HG02610 (cell line): ENCODE results near the gene ZER1.
"Not testable (repeated sequence)": the region's sequence is repeated elsewhere in the genome, so short reads cannot be mapped to it uniquely, and the experiment has no call there.

Experiments
- ATAC-seq: cut with Tn5 transposase; IDR thresholded peaks from one replicate; pipeline ENCODE4 v1.9.1; 2021; ENCODE audit warnings: mild to moderate bottlenecking, moderate library complexity; ENCODE audit not compliant: unreplicated experiment

Gene ZER1

DNA sequence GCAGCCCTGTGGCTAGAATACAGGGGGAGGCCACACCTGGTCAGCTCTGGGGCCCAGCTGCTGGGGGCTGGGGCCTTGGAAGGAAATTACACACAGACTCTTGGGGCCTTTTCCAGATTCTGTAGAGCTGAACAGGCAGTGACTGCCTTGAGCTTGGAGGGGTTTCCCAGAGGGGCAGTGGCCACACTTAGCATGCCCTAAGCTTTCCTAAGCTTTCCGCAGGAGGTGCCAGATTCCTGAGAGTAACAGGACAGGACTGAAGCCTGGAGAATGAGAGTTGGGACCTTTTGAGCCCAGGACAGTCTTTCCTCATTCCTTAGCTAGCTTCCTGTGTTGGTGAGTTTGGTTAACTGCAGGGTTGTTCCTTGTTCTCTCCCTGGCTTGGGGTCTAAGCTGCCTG lies 16.7 kb upstream of the ZER1 start:
- ATAC-seq, result no peak

DNA sequence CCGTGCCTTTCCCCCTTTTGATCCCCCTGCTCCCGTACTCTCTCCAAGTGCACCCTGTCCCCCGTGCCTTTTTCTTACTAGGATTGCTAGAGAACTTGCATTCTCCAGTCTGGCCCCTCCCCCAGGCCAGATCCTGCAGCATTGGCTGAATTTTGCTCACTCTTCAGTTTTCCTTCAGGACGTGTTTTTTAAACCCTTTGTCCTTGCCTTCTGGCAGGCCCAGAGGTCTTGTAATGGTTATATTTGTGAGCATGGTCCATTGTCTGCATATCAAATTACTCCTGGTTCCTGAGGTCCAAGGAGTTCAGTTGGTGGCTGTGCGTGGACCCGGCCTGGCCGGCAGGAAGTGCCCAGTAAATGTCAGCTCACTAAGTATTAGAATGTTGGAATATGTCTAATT lies 15.9 kb upstream of the ZER1 start:
- ATAC-seq, result no peak

DNA sequence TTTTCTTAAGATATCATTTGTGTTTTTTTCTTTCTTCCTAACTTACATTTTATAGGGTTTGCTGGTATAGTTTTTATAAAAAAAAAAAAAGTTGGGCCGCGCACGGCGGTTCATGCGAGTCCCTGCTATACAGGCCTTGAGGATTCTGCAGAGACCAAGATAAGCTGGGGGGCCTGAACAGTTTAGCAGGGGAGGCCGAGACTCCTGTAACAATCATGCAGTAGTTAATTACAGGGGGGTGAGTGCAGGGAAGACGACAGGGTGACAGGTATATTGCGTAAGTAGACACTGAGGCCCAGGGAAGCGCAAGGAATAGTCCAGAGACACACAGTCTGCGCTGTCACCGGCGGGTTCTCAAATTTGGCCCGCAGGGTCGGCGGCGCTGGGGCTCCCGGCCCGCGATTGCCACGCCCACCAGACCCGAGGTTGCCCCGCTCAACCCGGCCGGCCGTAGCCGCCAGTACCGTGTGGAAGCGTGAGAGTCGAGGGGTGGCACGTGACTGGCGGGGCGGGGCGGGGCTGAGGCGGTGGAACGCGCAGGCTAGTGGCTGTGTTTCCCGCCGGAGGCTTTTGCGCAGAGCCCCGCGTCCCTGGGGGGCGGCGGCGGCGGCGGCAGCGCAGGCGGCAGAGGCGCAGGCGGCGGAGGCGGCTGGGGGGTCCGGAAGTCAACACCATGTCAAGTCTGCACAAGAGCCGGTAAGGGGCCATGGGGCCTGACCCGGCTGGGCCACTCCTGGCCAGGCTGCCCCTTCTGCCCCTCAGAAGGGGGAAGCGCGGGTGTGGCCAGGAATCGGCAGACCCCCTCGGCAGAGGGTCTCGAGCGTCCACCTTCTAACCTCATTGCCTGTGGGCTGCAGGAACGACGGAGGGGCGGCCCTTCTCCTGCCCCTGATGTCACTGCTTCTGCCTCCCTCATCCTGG lies 15.2 kb upstream of the ZER1 start, which contains the start of gene TBC1D13:
TBC1D13 (plus strand) TSS at position 573 of the 921 bp plus-strand sequence; CDS start at position 674, 101 bp downstream.
- ATAC-seq, result peak; percentile 88

DNA sequence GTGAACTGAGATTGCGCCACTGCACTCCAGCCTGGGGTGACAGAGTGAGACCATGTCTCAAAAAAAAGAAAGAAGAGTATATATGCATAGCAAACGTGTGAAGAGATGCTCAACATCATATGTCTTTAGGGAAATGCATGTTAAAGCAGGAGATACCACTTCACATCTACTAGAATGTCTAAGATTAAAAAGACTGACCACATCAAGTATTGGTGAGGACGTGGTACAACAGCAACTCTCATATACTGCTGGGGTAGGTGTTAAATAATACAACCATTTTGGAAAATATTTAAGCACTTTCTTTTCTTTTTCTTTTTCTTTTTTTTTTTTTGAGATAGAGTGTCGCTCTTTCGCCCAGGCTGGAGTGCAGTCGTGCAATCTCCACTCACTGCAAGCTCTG lies 13.7 kb upstream of the ZER1 start:
- no peak for ATAC-seq

DNA sequence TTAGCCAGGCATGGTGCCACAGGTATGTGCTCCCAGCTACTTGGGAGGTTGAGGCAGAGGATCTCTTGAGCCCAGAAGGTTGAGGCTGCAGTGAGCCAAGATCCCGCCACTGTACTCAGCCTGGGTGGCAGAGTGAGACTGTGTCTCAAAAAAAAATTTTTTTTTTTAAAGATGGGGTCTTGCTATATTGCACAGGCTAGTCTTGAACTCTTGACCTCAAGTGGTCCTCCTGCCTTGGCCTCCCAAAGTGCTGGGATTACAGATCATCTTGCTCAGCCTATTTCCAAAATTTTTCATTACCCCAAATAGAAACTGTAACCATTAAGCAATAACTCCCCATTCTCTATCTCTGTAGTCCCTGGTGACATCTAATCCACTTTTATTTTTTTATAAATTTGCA lies 10.9 kb upstream of the ZER1 start:
- no peak for ATAC-seq

DNA sequence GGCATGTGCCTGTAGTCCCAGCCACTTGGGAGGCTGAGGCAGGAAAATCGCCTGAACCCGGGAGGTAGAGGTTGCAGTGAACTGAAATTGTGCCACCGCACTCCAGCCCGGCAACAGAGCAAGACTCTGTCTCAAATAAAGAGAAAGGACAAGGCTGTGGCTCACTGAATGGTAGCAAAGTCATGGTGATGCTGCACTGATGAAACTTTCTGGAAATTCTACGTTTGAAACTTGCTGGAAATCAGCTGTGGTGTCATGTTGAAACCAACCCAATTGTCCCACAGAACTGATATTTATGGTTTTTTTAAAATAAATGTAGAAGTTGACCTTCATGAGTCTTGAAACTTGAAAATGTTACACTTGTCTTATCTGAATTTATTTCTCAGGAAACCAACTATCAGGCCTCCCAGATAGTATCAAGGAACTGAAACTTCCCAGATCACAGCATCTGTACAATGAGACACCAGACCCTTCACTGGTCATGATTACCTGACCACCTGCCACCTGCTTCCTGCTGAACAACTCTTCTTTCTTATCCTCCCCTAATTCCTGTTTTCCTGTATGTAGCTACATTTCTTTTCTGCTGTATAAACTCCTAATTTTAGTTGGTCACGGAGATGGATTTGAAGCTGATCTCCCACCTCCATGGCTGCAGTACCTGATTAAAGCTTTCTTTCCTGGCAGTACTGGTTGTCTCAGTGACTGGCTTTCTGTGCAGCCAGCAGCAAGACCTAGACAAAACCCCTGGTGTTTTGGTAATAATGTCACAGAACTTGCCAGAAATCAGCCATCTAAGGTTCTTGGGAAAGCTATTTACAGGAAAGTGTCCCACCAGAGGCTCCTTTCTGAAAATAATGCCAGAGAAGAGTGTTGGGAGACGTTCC lies 9.7 kb upstream of the ZER1 start:
- no peak for ATAC-seq

DNA sequence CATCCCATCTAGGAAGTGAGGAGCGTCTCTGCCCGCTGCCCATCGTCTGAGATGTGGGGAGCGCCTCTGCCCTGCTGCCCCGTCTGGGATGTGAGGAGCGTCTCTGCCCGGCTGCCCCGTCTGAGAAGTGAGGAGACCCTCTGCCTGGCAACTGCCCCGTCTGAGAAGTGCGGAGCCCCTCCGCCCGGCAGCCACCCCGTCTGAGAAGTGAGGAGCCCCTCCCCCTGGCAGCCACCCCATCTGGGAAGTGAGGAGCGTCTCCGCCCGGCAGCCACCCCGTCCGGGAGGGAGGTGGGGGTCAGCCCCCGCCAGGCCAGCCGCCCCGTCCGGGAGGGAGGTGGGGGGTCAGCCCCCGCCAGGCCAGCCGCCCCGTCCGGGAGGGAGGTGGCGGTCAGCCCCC lies 8.4 kb upstream of the ZER1 start:
- not testable (repeated sequence) for ATAC-seq

DNA sequence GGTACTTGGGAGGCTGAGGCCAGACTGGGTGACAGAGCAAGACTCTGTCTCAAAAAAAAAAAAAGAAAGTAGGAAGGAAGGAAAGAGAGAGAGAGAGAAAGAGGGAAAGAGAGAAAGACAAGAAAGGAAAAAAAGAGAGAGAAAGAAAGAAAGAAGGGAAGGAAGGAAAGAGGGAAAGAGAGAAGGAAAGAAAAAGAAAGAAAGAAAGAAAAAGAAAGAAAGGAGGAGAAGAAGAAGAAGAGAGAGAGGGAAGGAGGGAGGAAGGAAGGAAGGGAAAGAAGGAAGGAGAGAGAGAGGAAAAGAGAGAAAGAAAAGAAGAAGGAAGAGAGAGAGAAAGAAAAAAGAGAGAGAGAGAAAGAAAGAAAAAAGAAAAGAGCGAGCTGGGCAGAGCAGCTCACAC lies 3.1 kb upstream of the ZER1 start:
- ATAC-seq, result no peak

DNA sequence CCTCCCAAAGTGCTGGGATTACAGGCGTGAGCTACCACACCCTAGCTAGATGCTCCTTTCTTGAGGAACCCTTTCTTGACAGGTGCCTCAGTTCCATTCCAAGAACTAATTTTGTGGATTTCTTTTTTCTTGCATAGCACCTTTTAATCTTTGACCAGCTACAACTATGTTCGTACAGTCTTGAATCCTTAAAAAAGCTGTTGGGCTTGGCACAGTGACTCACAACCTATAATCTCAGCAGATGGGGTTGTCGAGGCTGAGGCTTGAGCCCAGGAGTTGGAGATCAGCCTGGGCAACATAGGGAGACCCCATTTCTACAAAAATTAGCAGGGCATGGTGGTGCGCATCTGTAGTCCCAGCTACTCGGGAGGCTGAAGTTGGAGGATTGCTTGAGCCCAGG lies 1.3 kb upstream of the ZER1 start:
- no peak for ATAC-seq

DNA sequence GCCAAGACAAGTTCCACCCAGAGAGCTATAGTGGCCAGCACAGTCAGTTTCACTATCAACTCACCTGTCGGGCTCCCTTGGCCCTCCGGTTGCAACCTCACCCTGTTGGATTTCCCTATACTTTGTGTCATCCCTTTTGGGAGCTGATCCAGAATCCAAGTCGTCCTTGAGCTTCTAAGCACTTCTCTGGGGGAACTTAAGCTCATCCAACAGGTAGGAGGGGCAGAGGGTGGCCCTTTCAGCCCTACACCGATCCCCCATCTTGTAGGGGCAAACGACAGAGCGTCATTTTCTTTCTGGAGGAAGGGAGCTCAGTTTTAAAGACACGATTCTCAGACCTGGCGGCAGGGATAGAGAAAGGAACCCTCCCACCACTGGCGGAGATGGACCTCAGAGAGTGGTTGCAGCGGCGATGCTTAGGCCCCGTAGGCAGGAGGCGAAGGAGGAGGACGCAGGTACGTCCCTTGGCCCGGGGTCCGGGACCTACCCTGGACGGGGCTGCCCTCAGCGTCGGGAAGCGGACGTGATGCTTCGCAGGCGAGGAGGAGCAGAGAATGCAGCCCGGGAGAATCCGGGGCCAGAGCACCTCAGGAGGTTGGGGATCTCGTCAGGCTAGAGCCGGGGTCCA lies 519 bp downstream of the ZER1 start:
- no peak for ATAC-seq

DNA sequence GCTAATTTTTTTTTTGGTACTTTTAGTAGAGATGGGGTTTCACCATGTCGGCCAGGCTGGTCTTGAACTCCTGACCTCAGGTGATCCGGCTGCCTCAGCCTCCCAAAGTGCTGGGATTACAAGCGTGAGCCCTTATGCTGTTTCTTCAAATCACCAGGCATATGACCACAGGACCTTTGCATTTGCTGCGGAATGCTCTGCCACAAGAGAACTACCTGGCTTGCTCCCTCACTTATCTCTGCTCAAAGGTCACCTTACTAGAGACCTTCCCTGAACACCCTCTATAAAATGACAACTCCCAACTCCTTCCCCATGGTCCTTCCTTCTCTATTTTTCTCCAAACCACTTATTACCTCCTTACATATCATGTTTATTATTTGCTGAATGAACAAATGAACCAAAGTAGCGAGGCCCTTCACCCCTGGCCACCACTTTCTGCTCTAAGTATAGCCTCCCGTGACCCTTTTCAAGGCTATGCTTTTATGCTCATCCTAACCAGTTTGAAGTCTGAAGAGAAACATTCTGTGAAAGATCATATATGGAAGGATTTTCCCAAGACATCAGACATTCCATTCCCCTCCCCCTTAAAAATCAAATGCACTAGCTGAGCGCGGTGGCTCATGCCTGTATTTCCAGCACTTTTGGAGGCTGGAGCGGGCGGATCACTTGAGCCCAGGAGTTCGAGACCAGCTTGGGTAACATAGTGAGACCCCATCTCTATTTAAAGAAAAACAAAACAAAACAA lies 1.3 kb downstream of the ZER1 start:
- no peak for ATAC-seq

DNA sequence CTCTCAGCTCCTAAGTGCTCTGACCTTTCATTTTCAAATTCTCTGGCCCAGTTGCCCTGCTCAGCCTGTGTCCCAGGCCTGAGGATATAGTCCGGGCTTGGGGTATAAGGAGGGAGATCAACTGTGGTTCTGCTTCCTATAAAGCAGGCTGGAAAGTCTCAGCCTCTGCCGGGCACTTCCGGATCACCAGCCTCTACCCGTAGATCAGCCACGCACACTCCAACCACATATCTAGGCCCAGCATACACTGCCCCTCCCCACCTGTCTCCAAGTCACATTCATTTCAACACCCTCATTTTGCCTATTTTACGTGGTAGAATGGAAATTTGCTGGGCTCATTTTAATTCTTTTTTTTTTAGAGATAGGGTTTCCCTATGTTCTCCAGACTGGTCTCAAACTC lies 3.1 kb downstream of the ZER1 start:
- ATAC-seq, result no peak

DNA sequence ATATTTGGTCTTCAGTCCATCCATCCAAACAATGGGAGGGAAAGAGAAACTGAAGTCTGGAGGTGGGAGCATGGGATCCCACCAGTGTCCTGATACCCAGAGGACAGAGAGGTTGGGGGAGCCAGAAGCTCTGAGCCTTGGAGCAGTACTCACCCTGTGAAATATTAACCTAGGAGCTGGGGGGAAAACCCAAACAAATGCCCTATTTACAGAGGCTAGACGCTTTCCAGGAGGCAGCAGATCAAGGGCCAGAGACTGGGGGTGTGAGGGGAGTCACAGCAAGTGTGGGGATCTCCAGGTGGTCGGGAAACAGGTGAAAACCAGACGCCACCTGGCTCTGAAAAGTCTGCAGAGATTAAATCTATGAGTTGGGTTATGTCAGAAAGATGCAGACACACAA lies 6.2 kb downstream of the ZER1 start:
- no peak for ATAC-seq

DNA sequence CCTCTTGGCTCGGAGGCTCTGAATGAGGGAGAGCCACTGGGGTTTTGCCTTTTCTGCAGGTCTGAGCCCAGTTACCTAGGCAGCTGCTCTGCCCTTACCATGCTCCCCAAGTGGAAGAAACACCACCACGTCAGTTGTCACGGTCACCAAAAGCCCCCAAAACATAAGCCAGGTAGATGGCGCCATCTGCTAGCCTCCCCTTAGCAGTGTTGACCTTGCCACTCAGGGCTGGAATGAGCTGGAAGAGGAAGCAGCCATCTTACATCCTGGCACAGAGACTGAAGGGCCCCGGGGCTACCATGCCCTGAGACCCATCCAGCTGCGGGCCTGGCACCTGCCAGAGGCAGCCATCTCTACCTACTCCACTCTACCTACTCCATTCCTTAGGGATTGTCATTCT lies 7.4 kb downstream of the ZER1 start:
- ATAC-seq, result no peak

DNA sequence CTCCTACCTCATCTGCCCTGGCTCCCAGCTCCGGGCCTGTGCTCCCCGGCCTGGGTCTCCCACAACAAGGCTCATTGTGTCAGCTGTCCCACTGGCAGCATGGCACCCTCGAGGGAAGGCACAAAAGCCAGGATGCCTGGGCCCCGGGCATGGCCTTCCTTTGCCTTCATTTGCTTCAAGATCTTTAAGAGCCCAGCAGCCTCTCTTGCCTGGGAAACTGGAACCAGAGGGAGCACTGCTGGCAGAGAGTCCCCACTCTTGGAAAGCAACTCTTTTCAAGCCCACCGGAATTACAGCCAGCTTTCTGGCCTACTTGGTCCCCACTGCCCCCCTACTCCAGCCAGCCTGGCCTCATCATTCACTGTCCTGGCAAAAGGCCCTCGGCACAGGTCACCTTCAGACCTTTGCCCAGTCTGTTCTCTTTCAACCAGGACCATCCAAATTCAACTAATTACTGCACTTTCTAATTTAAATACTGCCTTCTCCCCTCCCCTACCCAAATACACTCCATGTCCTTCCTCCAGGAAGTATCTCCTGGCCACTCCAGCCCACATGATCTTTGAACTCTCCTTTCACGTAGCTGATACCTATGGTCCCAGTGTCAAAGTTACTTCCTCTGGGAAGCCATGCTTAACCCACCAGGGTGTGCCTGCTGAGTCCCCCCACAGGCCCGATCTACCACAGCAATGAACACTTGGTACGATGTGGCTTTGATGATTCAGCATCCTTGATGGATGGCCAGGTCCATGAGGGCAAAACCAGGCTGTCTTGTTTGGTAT lies 8.9 kb downstream of the ZER1 start:
- no peak for ATAC-seq

DNA sequence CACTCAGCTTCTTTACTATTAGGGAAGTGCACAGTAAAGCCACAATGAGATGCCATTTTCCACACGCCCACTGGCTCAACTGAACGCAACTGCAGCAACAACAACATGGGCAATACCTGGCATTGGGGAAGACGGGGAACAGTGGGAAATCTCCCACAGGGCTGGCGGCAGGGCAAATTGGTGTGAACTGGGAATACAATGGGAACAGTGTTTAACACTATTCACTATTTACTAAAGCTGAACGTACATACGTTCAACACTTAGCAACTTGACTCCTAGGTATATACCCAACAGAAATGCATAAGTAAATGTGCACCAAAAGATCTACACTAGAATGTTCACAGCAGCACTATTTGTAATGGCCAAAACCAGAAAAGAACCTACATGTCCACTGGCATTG lies 14.1 kb downstream of the ZER1 start:
- no peak for ATAC-seq

DNA sequence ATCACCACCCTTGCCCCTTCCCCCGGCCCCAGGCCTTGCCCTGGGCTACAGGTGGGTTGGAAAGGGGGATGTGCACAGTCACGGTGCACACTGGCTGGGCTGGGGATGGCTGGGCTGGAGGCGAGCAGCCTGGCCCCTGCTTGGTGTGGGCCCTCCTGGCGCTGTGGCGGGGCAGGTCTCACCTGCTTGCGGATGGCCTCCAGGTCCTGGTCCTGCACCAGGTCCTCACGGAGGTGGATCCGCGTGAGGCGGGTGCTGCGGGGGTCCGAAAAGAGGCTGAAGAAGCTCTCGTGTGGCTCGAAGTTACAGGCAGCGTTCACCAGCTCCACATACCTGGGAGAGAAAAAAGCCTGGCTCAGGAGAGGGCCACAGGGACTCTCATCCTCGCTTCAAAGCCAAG lies 18.1 kb downstream of the ZER1 start:
- no peak for ATAC-seq

DNA sequence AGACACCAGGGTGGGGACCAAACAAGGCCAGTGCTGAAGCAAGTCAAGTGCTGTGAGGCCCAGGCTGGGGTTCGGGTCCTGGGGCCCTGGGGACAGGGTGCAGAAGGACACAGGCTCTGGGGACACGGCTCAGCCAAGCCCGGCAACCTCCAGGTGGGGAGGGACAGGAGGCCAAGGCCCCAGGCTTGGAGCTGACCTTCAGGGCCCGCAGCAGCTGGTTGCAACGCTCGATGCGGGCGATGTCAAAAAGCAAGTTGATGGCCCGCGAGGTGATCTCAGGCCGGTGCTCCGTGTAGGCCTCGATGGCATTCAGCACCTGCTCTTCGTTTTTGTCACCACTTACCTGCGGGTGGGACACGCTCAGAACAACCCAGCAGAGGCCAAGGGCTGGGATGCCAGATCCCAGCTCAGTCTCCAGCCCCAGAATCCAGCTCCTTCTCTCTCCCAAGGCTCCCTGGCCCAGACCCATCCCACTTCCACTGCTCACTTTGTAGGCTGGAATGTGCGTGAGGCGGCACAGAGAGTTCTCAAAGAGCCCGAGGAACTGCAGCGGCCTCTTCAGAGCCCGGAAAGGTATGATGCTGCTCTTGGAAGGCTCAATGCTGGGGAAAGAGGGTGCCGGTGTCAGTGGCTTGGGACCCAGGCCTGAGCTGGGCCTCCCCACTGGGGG lies 20.7 kb downstream of the ZER1 start:
- no peak for ATAC-seq

DNA sequence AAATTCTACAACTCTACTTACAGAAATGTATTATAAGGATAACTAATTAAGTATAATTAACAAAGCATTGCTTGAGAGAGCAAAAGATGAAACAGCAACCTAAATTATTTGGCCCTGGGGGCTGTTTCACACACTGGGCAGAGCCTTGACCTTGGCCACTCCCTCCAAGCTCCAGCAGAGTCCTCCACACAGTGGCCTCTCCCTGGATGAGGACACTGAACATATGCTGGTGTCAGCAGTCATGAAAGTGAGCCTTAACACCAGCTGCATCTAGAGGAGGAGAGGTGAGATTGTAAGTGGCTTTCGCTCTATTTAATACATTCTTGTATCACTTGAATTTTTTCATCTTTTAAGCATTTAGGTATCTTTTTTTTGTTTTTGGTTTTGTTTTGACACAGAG lies 24.5 kb downstream of the ZER1 start:
- no peak for ATAC-seq
